SU-DHL-6 (cell line): ENCODE results near the gene ACADM.

Experiments
- EZH2phosphoT487 ChIP-seq: fragments of 200-600 bp; sonication (generic), shearing (Covaris generic); conservative IDR thresholded peaks from 2 replicates; pipeline ENCODE4 v1.6.1; 2018; ENCODE audit warnings: mild to moderate bottlenecking, antibody characterized with exemption, low read length, moderate library complexity, mixed read lengths
- TF ChIP-seq, protein P1 (sequence below): fragments of 200-600 bp; sonication (generic); IDR thresholded peaks from one replicate; pipeline ENCODE4 v1.5.1; 2017; ENCODE audit warnings: antibody characterized with exemption, mild to moderate bottlenecking, low read length, moderate library complexity; ENCODE audit not compliant: insufficient read depth, poor library complexity, severe bottlenecking

DNA sequence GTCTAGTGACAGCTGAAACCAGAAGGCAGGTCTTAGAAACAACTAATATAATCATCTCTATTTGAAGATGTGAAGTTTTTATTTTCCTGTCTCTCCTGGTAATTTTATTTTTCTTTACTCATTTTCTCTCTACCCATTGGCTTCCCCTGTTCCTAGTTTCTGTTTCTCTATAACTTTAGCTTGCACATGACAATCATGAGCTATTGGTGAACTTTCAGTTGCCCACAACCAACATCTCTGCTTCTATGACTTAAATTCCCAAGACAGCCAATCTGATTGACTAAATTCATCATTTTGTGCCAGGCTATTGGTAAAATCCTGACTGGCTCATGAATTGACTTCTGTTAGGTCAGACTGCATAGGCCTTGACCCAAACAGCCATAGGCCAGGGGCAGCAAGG is 13.7 kb upstream of the ACADM start:
- TF ChIP-seq, protein P1, sequence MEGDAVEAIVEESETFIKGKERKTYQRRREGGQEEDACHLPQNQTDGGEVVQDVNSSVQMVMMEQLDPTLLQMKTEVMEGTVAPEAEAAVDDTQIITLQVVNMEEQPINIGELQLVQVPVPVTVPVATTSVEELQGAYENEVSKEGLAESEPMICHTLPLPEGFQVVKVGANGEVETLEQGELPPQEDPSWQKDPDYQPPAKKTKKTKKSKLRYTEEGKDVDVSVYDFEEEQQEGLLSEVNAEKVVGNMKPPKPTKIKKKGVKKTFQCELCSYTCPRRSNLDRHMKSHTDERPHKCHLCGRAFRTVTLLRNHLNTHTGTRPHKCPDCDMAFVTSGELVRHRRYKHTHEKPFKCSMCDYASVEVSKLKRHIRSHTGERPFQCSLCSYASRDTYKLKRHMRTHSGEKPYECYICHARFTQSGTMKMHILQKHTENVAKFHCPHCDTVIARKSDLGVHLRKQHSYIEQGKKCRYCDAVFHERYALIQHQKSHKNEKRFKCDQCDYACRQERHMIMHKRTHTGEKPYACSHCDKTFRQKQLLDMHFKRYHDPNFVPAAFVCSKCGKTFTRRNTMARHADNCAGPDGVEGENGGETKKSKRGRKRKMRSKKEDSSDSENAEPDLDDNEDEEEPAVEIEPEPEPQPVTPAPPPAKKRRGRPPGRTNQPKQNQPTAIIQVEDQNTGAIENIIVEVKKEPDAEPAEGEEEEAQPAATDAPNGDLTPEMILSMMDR = no peak
- TF ChIP-seq EZH2phosphoT487 = no peak
